ENCODE data around the gene BIN1. TPM values are rescaled to one million over a fixed set of nuclear protein-coding genes. Genes with fewer than 3 reads are reported as not detected.

The BIN1 gene, protein sequence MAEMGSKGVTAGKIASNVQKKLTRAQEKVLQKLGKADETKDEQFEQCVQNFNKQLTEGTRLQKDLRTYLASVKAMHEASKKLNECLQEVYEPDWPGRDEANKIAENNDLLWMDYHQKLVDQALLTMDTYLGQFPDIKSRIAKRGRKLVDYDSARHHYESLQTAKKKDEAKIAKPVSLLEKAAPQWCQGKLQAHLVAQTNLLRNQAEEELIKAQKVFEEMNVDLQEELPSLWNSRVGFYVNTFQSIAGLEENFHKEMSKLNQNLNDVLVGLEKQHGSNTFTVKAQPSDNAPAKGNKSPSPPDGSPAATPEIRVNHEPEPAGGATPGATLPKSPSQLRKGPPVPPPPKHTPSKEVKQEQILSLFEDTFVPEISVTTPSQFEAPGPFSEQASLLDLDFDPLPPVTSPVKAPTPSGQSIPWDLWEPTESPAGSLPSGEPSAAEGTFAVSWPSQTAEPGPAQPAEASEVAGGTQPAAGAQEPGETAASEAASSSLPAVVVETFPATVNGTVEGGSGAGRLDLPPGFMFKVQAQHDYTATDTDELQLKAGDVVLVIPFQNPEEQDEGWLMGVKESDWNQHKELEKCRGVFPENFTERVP
- total RNA-seq (100 to 1,000 TPM; 144 to 172 (median 151) TPM), total RNA-seq (11.9 to 230 (median 122) reads per million in 29 experiments)
- total RNA-seq (2013): 123 TPM

GRCh38 chr2:127106991-127107621 is at the start of gene BIN1:
BIN1 (minus strand) TSS chr2:127107154; CDS start chr2:127106943, 211 bp downstream.
- peak within 1 kb of the TSS; percentile 64 to 71 for H3K4me3 ChIP-seq (ENCODE audit: control insufficient read depth in 1 of 2, extremely low read depth in 1 of 2, low read length in 1 of 2)
- DNase-seq (peak; percentile 23 to 83 (median 57)), ATAC-seq (replicated peaks in 1 of 4) (peak; percentile 84 to 95 (median 86))
- under 1% methylated on average over 75 of the region's 77 CpGs for whole genome bisulfite sequencing (ENCODE audit: insufficient coverage)
- H3K4me1 ChIP-seq (ENCODE audit: control insufficient read depth in 1 of 2, extremely low read depth in 1 of 2, insufficient read depth in 2 of 2, low read length in 2 of 2): peaks cover 3 to 23% of the 10 kb centered on the region in 2 experiments
- H3K27me3 ChIP-seq (replicated peaks in 1 of 2; ENCODE audit: control insufficient read depth in 2 of 2, extremely low read depth in 1 of 2, insufficient read depth in 2 of 2, low read length in 1 of 2): peaks cover 0 to 38% of the 10 kb centered on the region in 2 experiments
- ChIA-PET CTCF (interaction anchor here (0.9 to 1.0 kb wide), 2 partner anchors 36 to 39 kb away, joined by 3 read pairs; no protein-coding TSS in a partner anchor), POLR2A (interaction anchor here in 1 of 2 donors (0.5 kb wide), 1 partner anchor 26 kb away, joined by 3 read pairs; no protein-coding TSS in a partner anchor)
- Mint-ChIP-seq H3K36me3 (no peaks in the 10 kb centered on the region), H3K4me3 (peak within 1 kb of the TSS; percentile 83 to 93 (median 89)), H3K27me3 (peaks cover 0 to 19% of the 10 kb centered on the region in 2 donors), H3K9me3 (no peaks in the 10 kb centered on the region), H3K27ac (no peak within 1 kb of the TSS), H3K4me1 (peaks cover 5 to 13% (median 6%) of the 10 kb centered on the region in 3 donors)
- no peaks in the 10 kb centered on the region for H3K9me3 ChIP-seq
- no peak within 1 kb of the TSS for H3K27ac ChIP-seq (ENCODE audit: low read length)
- H3K36me3 ChIP-seq (ENCODE audit: control insufficient read depth in 2 of 2, extremely low read depth in 1 of 2, insufficient read depth in 1 of 2, low read length in 1 of 2): no peaks in the 10 kb centered on the region

DNA sequence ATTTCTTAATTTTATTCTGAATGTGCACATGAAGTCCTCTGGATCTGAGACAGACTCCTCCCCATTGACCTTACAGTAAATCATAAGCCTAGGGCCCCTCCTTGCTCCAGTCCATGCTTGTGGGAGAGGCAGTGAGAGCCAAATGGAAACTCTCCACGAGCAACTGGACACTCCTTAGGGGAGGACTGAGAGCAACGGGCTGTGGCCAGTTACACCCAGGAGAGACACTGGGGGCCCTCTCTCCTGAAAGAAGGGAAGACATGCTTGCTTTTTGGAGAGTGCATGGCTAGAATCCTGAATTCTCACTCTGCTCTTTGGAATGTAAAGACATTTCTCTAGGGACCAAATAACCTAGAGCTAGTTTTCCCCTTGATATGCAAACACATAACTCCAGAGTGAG is 49.0 kb upstream of the BIN1 start:
- ChIA-PET CTCF (interaction anchor here in 1 of 2 donors (0.7 kb wide), 1 partner anchor 60 kb away, joined by 3 read pairs; no protein-coding TSS in a partner anchor), POLR2A (no interaction called here)
- 68% methylated on average over 2 of the region's 2 CpGs for WGBS (ENCODE audit: insufficient coverage)
- H3K4me1 ChIP-seq (ENCODE audit: control insufficient read depth in 1 of 2, extremely low read depth in 1 of 2, insufficient read depth in 2 of 2, low read length in 2 of 2): no peaks in the 10 kb centered on the region
- no peaks in the 10 kb centered on the region for H3K4me1 Mint-ChIP-seq
- H3K36me3 ChIP-seq (ENCODE audit: control insufficient read depth in 2 of 2, extremely low read depth in 1 of 2, insufficient read depth in 1 of 2, low read length in 1 of 2): no peaks in the 10 kb centered on the region
- H3K9me3 Mint-ChIP-seq: peaks cover 0 to 4% (median 1%) of the 10 kb centered on the region in 3 donors
- H3K27ac ChIP-seq (ENCODE audit: low read length): no peak overlapping the region
- peaks cover 0 to 23% of the 10 kb centered on the region in 2 experiments for H3K27me3 ChIP-seq (replicated peaks in 1 of 2; ENCODE audit: control insufficient read depth in 2 of 2, extremely low read depth in 1 of 2, insufficient read depth in 2 of 2, low read length in 1 of 2)
- no peaks in the 10 kb centered on the region for H3K36me3 Mint-ChIP-seq
- no peak for ATAC-seq (replicated peaks in 1 of 4)
- no peaks in the 10 kb centered on the region for H3K9me3 ChIP-seq
- H3K27ac Mint-ChIP-seq: no peak overlapping the region
- H3K27me3 Mint-ChIP-seq: no peaks in the 10 kb centered on the region
- H3K4me3 ChIP-seq (ENCODE audit: control insufficient read depth in 1 of 2, extremely low read depth in 1 of 2, low read length in 1 of 2): no peak overlapping the region
- DNase-seq: no peak
- H3K4me3 Mint-ChIP-seq: no peak overlapping the region

GRCh38 chr2:127155028-127155581 is 48.2 kb upstream of the BIN1 start:
- H3K9me3 Mint-ChIP-seq: peaks cover 0 to 4% (median 2%) of the 10 kb centered on the region in 3 donors
- no peaks in the 10 kb centered on the region for H3K27me3 Mint-ChIP-seq
- Histone ChIP-seq H3K4me3 (ENCODE audit: control insufficient read depth in 1 of 2, extremely low read depth in 1 of 2, low read length in 1 of 2) (no peak overlapping the region), H3K4me1 (ENCODE audit: control insufficient read depth in 1 of 2, extremely low read depth in 1 of 2, insufficient read depth in 2 of 2, low read length in 2 of 2) (no peaks in the 10 kb centered on the region), H3K36me3 (ENCODE audit: control insufficient read depth in 2 of 2, extremely low read depth in 1 of 2, insufficient read depth in 1 of 2, low read length in 1 of 2) (no peaks in the 10 kb centered on the region), H3K27ac (ENCODE audit: low read length) (no peak overlapping the region), H3K27me3 (replicated peaks in 1 of 2; ENCODE audit: control insufficient read depth in 2 of 2, extremely low read depth in 1 of 2, insufficient read depth in 2 of 2, low read length in 1 of 2) (peaks cover 0 to 23% of the 10 kb centered on the region in 2 experiments), H3K9me3 (no peaks in the 10 kb centered on the region)
- WGBS (ENCODE audit: insufficient coverage): 87% methylated on average over 4 of the region's 7 CpGs
- H3K4me1 Mint-ChIP-seq: no peaks in the 10 kb centered on the region
- H3K36me3 Mint-ChIP-seq: no peaks in the 10 kb centered on the region
- ATAC-seq (replicated peaks in 1 of 4): no peak
- H3K4me3 Mint-ChIP-seq: no peak overlapping the region
- ChIA-PET CTCF (interaction anchor here in 1 of 2 donors (0.7 kb wide), 1 partner anchor 59 kb away, joined by 3 read pairs; no protein-coding TSS in a partner anchor), POLR2A (no interaction called here)
- no peak for DNase-seq
- no peak overlapping the region for H3K27ac Mint-ChIP-seq

GRCh38 chr2:127154396-127154795 is 47.4 kb upstream of the BIN1 start:
- Mint-ChIP-seq H3K27me3 (no peaks in the 10 kb centered on the region), H3K36me3 (no peaks in the 10 kb centered on the region), H3K9me3 (peaks cover 0 to 4% (median 2%) of the 10 kb centered on the region in 3 donors), H3K4me3 (no peak overlapping the region), H3K27ac (no peak overlapping the region), H3K4me1 (no peaks in the 10 kb centered on the region)
- Histone ChIP-seq H3K9me3 (no peaks in the 10 kb centered on the region), H3K4me3 (ENCODE audit: control insufficient read depth in 1 of 2, extremely low read depth in 1 of 2, low read length in 1 of 2) (no peak overlapping the region), H3K36me3 (ENCODE audit: control insufficient read depth in 2 of 2, extremely low read depth in 1 of 2, insufficient read depth in 1 of 2, low read length in 1 of 2) (no peaks in the 10 kb centered on the region), H3K4me1 (ENCODE audit: control insufficient read depth in 1 of 2, extremely low read depth in 1 of 2, insufficient read depth in 2 of 2, low read length in 2 of 2) (no peaks in the 10 kb centered on the region), H3K27me3 (replicated peaks in 1 of 2; ENCODE audit: control insufficient read depth in 2 of 2, extremely low read depth in 1 of 2, insufficient read depth in 2 of 2, low read length in 1 of 2) (peaks cover 0 to 23% of the 10 kb centered on the region in 2 experiments), H3K27ac (ENCODE audit: low read length) (no peak overlapping the region)
- ChIA-PET POLR2A (no interaction called here), CTCF (no interaction called here)
- no peak for ATAC-seq (replicated peaks in 1 of 4)
- WGBS (ENCODE audit: insufficient coverage): 85% methylated on average over 2 of the region's 4 CpGs
- no peak for DNase-seq

GRCh38 chr2:127153691-127154158 is 46.8 kb upstream of the BIN1 start:
- H3K4me3 Mint-ChIP-seq: no peak overlapping the region
- H3K4me1 Mint-ChIP-seq: no peaks in the 10 kb centered on the region
- H3K4me3 ChIP-seq (ENCODE audit: control insufficient read depth in 1 of 2, extremely low read depth in 1 of 2, low read length in 1 of 2): no peak overlapping the region
- no peaks in the 10 kb centered on the region for H3K9me3 ChIP-seq
- H3K27ac ChIP-seq (ENCODE audit: low read length): no peak overlapping the region
- WGBS (ENCODE audit: insufficient coverage): 17% methylated on average over 1 of the region's 6 CpGs
- ChIA-PET CTCF (no interaction called here), POLR2A (no interaction called here)
- no peak for ATAC-seq (replicated peaks in 1 of 4)
- H3K36me3 ChIP-seq (ENCODE audit: control insufficient read depth in 2 of 2, extremely low read depth in 1 of 2, insufficient read depth in 1 of 2, low read length in 1 of 2): no peaks in the 10 kb centered on the region
- H3K27me3 Mint-ChIP-seq: no peaks in the 10 kb centered on the region
- H3K9me3 Mint-ChIP-seq: peaks cover 0 to 4% (median 2%) of the 10 kb centered on the region in 3 donors
- H3K27me3 ChIP-seq (replicated peaks in 1 of 2; ENCODE audit: control insufficient read depth in 2 of 2, extremely low read depth in 1 of 2, insufficient read depth in 2 of 2, low read length in 1 of 2): peaks cover 0 to 23% of the 10 kb centered on the region in 2 experiments
- no peaks in the 10 kb centered on the region for H3K4me1 ChIP-seq (ENCODE audit: control insufficient read depth in 1 of 2, extremely low read depth in 1 of 2, insufficient read depth in 2 of 2, low read length in 2 of 2)
- H3K27ac Mint-ChIP-seq: no peak overlapping the region
- H3K36me3 Mint-ChIP-seq: no peaks in the 10 kb centered on the region
- DNase-seq: no peak

DNA sequence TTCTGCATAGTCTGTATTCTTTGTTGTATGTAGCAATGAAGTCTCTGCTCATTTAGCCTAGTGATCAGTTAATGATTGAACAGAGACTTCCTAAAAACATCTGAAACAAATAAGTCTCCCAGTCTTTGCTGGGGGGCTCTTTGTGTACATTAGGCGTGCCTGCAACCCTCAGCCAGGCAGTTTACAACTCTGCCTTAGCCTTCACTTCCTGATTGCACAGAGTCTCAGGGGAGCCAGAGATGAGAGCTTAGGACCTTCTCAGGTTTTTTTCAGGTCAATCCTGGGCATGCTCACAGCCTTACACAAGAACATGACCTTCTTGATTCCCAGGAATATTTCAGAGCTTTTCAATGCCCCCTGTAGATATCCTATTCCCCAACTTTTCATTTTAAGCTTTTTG is 44.0 kb upstream of the BIN1 start:
- no peaks in the 10 kb centered on the region for H3K36me3 ChIP-seq (ENCODE audit: control insufficient read depth in 2 of 2, extremely low read depth in 1 of 2, insufficient read depth in 1 of 2, low read length in 1 of 2)
- no peak overlapping the region for H3K27ac ChIP-seq (ENCODE audit: low read length)
- peaks cover 0 to 4% (median 2%) of the 10 kb centered on the region in 3 donors for H3K9me3 Mint-ChIP-seq
- H3K27ac Mint-ChIP-seq: no peak overlapping the region
- H3K27me3 ChIP-seq (replicated peaks in 1 of 2; ENCODE audit: control insufficient read depth in 2 of 2, extremely low read depth in 1 of 2, insufficient read depth in 2 of 2, low read length in 1 of 2): peaks cover 0 to 13% of the 10 kb centered on the region in 2 experiments
- no peaks in the 10 kb centered on the region for H3K4me1 Mint-ChIP-seq
- H3K4me1 ChIP-seq (ENCODE audit: control insufficient read depth in 1 of 2, extremely low read depth in 1 of 2, insufficient read depth in 2 of 2, low read length in 2 of 2): no peaks in the 10 kb centered on the region
- no peak overlapping the region for H3K4me3 ChIP-seq (ENCODE audit: control insufficient read depth in 1 of 2, extremely low read depth in 1 of 2, low read length in 1 of 2)
- no peaks in the 10 kb centered on the region for H3K36me3 Mint-ChIP-seq
- ATAC-seq (replicated peaks in 1 of 4): no peak
- no peaks in the 10 kb centered on the region for H3K9me3 ChIP-seq
- DNase-seq: no peak
- WGBS (ENCODE audit: insufficient coverage): 67% methylated on average over 1 of the region's 1 CpG
- POLR2A ChIA-PET: no interaction called here
- CTCF ChIA-PET: no interaction called here
- H3K27me3 Mint-ChIP-seq: no peaks in the 10 kb centered on the region
- H3K4me3 Mint-ChIP-seq: no peak overlapping the region
